HG02884 (cell line): ENCODE results near the gene ANGPTL4.
"Not testable (repeated sequence)": the region's sequence is repeated elsewhere in the genome, so short reads cannot be mapped to it uniquely, and the experiment has no call there.

Experiments
- ATAC-seq: cut with Tn5 transposase; IDR thresholded peaks from one replicate; pipeline ENCODE4 v1.9.1; 2021; ENCODE audit warnings: mild to moderate bottlenecking, moderate library complexity; ENCODE audit not compliant: unreplicated experiment

ANGPTL4 gene, protein sequence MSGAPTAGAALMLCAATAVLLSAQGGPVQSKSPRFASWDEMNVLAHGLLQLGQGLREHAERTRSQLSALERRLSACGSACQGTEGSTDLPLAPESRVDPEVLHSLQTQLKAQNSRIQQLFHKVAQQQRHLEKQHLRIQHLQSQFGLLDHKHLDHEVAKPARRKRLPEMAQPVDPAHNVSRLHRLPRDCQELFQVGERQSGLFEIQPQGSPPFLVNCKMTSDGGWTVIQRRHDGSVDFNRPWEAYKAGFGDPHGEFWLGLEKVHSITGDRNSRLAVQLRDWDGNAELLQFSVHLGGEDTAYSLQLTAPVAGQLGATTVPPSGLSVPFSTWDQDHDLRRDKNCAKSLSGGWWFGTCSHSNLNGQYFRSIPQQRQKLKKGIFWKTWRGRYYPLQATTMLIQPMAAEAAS

DNA sequence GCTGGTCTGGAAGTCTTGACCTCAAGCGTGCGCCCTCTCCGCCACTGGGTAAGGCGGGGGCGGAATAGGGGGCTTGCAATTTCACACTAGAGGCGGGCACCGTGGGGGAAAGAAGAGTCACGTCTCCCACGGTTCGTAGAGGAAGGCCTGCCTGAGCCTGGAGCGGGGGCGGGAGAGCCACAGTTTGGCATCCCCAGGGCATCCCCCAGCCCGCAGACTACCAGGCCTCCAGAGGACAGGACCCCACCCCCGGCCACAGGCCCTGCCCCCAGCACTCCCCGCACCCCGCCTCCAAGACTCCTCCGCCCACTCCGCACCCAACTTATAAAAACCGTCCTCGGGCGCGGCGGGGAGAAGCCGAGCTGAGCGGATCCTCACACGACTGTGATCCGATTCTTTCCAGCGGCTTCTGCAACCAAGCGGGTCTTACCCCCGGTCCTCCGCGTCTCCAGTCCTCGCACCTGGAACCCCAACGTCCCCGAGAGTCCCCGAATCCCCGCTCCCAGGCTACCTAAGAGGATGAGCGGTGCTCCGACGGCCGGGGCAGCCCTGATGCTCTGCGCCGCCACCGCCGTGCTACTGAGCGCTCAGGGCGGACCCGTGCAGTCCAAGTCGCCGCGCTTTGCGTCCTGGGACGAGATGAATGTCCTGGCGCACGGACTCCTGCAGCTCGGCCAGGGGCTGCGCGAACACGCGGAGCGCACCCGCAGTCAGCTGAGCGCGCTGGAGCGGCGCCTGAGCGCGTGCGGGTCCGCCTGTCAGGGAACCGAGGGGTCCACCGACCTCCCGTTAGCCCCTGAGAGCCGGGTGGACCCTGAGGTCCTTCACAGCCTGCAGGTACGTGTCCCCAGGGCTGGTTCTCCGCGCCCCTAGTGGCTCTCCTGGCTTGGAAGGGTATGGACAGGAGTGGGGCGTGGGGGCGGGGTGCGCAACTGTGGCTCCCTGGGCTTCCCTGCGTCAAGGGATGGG lies at the start of gene ANGPTL4:
TSS of gene ANGPTL4 (plus strand) at position 353 of the 969 bp plus-strand sequence. CDS start at position 520, 167 bp downstream.
- ATAC-seq = no peak

DNA sequence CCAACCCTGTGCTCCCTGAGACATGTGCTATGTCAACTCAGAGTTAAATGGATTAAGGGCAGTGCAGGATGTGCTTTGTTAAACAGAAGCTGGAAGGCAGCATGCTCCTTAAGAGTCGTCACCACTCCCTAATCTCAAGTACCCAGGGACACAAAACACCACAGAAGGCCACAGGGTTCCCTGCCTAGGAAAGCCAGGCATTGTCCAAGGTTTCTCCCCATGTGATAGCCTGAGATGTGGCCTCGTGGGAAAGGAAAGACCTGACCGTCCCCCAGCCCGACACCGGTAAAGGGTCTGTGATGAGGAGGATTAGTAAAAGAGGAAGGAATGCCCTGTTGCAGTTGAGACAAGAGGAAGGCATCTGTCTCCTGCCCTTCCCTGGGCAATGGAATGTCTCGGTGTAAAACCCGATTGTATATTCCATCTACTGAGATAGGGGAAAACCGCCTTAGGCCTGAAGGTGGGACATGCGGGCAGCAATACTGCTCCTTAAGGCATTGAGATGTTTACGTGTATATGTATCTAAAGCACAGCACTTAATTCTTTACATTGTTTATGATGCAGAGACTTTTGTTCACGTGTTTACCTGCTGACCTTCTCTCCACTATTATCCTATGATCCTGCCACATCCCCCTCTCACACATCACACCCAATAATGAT lies 48.8 kb upstream of the ANGPTL4 start:
- not testable (repeated sequence) for ATAC-seq

DNA sequence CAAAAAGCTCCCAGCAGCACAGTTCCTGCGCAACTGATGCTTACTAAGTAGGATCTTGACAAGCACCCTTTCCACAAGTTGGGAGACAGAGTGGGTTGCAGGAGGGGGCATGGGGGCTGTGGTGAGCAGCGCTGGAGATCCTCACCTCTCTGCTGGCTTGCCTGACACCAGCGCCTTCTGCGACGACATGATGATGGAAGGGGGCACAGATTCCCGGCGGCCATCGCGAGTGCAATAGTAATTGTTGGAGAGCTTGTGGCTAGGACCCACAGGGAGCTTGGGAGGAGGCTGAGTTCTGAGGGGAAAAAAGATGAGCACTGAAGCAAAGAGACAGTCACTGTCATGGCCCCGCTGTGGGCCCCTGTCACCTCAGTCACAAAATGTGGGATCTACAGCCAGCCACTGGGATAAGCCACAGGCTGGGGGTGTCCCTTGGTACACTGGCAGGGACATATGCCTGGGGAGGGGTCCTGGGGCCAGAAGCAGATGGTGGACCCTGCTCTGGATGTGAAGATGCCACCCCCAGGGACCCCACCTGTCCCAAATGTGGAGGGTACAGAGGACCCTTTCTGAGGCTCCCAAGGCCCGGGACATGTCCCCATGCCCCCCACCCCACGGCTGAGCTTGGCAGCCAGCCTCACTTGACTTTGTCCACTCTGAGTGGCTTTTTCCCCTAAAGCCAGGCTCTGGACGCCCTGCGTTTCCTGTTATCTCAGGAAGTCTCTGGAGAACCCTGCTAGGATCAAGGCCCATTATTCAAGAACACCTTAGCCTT lies 47.4 kb upstream of the ANGPTL4 start:
- no peak for ATAC-seq

DNA sequence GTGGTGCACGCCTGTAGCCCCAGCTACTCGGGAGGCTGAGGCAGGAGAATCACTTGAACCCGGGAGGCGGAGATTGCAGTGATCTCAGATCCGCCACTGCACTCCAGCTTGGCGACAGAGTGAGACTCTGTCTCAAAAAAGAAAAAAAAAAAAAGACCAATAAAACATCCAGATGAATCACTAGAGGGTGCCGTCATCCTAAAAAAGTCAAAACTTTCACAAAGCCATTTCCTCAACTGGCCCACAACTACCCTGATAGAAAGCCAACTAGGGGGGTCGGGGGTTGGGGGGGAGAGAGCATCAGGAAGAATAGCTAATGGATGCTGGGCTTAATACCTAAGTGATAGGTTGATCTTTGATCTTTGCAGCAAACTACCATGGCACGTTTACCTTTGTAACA lies 45.1 kb upstream of the ANGPTL4 start:
- not testable (repeated sequence) for ATAC-seq

DNA sequence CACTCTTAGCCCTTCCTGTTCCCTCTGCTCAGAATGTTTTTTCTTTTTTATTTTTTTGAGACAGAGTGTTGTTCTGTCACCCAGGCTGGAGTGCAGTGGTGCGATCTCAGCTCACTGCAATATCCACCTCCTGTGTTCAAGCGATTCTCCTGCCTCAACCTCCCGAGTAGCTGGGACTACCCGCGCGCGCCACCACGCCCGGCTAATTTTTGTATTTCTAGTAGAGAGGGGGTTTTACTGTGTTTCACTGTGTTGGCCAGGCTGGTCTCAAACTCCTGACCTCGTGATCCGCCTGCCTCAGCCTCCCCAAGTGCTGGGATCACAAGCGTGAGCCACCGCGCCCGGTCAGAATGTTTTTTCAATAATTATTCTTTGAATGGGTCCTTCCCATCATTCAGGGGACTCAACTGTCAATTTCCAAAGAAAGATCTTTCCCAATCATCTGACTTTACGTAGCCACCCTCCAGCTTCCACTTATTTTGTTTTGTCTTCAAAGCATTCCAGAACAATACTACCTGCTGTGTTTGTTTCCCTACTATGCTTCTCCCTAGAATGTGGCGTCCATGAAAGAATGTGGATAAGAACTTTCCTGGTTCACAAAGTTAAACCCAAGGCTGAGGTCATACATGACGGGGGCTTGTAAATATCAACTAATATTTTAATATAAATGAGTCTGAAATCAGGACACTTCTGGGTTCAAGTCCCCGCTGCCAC lies 44.0 kb upstream of the ANGPTL4 start:
- ATAC-seq = no peak

DNA sequence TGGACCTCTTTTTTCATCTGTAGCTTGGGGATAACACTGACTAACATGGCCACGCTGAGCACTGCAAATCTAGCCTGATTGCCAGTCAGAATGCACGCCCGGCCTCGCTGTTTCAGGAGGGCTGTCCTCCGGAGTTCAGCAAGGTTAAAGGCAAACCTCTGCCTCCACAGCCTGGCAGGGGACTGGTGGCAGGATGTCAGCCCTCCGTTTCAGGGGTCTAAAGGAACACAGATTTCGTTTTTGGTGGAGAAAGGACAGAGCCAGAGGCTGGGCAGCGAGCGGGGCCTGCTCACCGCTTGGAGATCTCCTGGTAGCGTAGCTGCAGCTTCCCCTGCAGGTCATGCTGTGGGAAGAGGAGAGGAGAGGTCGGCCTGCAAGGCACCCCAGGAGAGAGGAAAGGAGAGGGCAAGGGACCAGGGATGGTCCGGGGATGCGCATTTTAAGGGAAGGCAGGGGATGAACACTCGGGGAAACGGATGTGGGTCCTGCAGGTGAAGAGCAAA lies 43.3 kb upstream of the ANGPTL4 start:
- ATAC-seq = peak; percentile 26

DNA sequence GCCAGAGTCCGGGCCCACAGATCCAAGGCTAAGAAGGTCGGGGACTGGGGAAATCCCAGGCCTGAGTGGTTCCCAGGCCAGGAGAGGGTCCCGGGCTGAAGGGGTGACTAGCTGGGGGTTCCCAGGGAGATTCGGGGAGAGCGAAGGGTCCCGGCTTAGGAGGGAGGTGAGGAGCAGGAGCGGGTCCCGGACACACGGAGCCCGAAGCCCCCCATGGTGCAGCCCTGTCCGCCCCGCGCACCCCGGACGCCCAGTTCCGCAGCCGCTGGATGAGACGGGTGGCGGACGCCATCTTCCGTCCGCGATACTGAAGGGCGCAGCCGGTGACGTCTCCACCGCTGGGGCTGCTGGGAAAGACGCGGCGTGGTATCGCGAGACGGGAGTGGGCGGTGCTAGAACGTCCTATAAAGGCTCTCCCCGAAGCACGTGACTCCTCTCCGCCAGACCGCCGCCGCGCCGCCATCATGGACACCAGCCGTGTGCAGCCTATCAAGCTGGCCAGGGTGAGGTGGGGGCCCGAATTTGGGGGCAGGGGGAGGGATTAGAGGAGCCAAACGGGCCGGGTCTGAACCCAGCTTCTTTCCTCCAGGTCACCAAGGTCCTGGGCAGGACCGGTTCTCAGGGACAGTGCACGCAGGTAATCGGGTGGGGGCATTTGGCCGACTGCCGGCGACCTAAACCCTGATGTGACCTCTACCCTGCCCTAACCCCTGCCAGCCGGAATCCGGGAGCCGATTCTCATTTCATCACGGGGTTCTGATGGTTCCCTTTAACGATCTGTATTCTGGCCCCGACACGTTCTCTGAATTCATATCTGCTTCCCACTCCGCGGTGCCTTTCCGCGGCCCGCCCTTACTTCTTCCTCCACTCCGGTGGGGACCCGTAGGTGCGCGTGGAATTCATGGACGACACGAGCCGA lies 42.6 kb upstream of the ANGPTL4 start, which contains the start of the genes NDUFA7 and RPS28:
TSS of gene NDUFA7 (minus strand) at position 309 of the 919 bp plus-strand sequence. CDS start at position 292, 17 bp downstream.
TSS of gene RPS28 (plus strand) at position 430 of the 919 bp plus-strand sequence. CDS start at position 465, 35 bp downstream.
- peak; percentile 79 for ATAC-seq

DNA sequence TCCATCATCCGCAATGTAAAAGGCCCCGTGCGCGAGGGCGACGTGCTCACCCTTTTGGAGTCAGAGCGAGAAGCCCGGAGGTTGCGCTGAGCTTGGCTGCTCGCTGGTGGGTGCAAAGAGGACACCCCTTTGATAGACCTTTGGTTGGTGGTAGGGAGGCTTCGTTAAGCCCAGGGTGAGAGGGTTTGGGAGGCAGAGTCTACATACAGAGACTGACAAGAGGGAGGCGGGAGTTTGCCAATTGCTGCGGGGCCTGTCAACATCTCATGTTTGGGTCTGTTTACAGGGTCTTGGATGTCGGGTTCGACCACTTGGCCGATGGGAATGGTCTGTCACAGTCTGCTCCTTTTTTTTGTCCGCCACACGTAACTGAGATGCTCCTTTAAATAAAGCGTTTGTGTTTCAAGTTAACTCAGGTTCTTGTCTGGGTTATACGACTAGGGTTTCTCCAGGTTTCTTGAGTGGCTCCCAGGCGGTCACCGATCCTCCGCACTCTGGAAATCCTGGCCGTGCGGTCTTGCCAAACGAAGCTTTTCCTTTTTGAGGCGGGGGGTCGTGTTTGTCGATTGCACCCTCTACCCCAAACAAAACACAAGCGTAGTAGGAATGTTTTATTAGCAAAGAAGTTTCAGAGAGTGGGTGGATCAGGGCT lies 41.8 kb upstream of the ANGPTL4 start:
- ATAC-seq = no peak

DNA sequence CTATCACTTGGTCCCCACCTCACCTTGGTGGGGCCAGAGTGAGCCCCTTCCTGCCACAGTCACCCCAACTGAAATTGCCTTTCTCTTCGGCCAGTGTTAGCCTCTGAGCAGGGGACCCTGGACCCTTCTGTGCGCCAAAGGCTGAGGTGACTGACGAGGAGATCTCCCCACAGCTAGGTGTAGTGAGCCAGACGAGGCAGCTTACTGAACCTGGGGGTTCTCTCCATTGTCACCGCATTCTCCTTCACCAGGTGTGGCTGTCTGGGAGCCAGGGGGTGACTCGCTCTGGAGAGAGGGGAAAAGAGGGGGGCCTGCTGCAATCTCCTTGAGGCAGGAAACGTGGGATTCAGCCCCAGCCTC lies 41.3 kb upstream of the ANGPTL4 start:
- ATAC-seq = no peak

DNA sequence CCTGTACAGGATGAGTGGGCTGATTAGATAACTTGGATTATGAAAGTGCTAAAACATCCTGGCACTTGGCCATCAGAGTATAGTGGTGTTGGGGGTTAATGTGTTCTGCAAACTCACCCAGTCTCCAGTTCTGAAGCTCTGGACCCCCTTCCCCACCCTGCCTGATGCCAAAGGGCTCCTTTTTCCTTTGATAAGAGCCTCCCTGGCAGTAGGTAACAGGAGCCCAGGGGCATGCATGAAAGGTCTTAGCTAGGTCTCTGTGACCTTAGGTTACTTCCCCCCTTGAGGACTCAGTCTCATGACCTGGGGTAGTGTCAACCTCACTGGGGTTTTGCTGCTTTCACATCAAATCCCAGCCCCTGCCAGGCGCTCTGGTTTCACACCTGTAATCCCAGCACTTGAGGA lies 40.2 kb upstream of the ANGPTL4 start:
- ATAC-seq = no peak

DNA sequence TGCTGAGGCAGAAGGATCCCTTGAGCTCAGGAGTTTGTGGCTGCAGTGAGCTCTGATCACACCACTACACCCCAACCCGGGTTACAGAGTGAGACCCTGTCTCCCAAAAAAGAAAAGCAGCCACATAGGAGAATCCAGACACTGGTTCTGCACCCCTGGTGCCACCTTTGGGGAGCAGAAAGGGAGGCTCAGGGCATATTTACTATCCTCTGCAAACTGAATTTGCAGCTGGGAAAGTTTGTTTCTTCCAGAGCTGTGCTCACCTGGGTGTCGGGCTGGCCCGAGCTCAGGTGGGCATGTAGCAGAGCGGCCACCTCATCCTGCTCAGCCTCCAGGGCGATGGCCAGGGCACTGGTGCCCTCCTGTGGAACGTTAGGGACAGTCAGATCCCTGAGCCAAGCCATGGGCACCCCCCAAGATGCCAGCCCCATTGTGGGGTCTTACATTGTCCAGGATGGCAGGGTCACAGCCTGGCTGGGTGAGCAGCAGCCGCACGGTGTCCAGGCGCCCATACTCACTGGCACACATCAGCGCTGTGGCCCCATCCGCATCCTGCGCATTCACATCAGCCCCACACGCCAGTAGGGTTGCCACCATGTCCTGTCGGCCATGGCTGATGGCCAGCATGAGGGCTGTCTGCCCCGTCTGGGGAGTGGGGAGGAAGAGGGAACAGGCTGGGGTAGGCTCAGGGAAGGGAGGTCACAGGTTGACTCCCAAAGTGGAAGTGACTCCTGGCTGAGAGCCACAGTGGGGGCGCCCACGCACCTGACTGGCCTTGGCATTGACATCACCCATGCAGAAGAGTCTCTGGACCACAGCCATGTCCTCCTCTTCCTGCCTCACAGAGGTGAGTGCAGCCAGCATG lies 39.5 kb upstream of the ANGPTL4 start:
- ATAC-seq = no peak

DNA sequence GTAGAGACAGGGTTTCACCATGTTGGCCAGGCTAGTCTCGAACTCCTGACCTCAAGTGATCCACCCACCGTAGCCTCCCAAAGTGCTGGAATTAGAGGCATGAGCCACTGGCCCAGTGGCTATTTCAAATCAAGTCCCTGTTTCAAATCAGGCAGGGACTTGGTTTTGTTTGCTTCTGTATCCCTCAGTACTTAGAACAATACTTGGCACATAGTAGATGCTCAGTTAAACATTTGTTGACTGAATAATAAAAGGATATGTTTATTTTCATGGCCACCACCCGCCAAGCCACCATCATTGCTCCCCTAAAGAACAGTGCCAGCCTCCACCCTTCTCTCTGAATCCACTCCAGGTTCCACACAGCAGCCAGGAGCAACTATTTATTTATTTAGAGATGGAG lies 38.5 kb upstream of the ANGPTL4 start:
- ATAC-seq = no peak

DNA sequence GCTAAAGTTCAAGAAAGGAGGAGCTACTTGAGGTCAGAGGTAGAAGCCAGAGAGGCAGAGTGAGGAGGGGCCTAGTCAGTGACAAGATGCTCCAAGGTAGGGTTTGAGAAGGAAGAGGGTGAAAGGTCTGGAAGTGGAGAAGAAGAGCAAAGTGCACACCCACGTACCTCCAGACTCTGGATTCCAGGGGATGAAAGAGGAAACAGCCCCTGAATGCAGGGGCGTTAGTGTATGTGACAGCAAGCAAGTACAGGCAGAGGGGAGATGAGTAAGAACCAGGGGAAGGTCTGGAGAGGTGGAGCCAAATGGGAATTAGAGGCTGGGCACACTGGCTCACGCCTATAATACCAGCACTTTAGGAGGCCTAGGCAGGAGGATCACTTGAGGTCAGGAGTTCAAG lies 34.0 kb upstream of the ANGPTL4 start:
- ATAC-seq = no peak

DNA sequence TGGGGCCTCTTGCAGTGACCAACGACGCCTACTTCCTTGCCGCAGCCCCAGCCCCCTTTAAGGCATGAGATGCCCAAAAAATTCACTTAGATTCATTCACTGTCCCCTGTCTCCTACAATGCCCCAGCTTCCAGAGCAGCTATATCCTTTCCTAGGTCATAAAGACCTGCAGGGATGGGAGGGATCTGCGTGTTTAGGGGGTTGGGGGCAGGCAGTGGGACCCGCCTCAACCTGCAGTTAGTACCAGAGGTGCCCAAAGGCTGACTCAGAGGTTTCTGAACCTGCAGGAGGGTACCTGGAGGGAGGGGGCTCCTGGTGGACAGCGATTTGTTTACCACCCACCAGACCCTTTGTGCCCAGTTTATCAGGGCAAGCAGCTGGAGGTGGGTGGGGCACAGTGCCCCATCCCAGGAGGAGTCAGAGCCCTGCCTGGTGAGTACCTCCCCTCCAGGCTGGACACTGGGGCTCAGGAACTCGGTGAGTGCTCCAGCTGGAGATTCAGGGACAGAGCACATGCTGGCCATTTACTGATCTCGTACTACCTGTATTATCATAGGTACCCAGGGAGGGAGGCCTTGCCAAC lies 32.6 kb upstream of the ANGPTL4 start:
- ATAC-seq = no peak

DNA sequence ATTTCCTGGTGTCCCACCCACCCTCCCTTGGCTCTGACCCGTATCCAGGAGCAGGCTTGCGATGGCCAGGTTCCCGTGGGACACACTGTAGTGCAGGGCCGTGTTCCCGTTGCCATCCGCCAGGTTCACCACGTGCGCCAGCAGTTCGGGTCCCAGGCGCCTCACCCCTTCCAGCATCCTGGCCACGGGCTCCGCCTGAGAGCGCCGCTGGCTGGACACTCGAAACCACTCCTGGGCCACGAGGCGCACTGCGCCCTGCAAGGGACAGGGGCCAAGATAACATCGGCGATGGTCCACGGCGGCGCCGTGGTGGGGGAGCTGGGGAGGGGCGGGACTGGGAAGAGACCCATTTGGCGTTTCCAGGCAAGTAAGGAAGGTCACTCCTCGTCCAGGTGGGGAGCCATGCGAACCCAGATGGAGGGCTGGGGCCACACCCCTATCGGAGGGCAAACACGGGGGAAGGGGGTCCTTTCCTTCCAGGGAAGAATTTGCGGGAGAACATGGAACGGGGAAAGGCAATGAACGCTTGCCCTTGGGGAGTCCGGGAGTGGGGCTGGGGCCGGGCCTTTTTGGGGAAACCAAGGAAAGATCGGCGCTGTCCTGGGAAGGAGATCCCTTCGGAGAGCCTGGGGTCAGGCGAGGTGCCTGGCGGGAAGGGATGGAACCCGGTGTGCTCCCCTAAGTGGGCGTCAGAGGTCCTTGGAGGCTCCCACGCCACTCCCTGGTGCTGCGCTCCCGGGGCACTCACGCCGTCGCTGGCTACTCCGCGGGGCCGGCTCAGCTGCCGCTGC lies 30.8 kb upstream of the ANGPTL4 start:
- no peak for ATAC-seq
